GM19043 (cell line): ENCODE data around the gene PDE4D.

Experiments
- ATAC-seq: cut with Tn5 transposase; IDR thresholded peaks from one replicate; pipeline ENCODE4 v1.9.1; 2021; ENCODE audit warnings: low read depth; ENCODE audit not compliant: unreplicated experiment

PDE4D gene

GRCh38 chr5:59204114-59204897 lies 689.2 kb downstream of the PDE4D start:
- no peak for ATAC-seq

GRCh38 chr5:59199868-59200267 lies 693.7 kb downstream of the PDE4D start:
- no peak for ATAC-seq

DNA sequence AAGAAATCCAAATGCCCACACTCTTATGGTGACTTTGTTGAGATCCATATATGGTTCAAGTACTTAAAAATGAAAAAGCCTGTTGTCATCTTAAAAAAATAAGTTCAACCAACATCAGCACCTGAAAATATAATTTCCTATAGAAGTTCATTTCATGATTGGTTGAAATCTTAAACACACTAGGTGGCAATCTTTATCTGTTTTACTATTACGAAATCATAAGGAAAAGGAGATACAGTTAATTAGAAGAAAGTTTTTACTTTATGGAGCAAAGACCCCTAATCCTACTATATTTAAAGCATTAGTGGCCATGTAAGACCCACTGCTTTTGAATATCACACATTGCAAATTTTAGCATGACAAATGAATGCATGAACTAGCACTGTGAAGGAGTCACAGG lies 694.7 kb downstream of the PDE4D start:
- no peak for ATAC-seq

GRCh38 chr5:59198365-59198764 lies 695.2 kb downstream of the PDE4D start:
- ATAC-seq = no peak

GRCh38 chr5:59197911-59198310 lies 695.6 kb downstream of the PDE4D start:
- ATAC-seq = no peak

GRCh38 chr5:59193616-59194319 lies 699.8 kb downstream of the PDE4D start:
- ATAC-seq = no peak

DNA sequence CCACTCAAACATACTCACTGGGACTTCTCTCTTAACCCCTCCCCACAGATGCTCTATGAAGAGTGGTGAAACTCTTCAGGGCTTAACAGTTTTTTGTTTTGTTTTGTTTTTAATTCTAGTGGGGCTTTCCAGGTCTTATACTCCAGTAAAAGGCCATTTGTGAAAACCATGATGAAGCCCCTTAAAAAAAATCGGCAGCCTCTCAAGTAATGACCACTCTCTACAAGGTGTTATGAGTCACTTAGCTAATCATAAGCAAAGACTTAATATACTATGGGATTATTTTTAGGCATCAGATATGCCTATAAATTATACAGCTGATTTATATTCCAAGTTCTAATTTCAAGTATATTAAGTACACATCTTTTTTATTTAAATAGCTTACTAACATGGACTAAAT lies 702.8 kb downstream of the PDE4D start:
- no peak for ATAC-seq

DNA sequence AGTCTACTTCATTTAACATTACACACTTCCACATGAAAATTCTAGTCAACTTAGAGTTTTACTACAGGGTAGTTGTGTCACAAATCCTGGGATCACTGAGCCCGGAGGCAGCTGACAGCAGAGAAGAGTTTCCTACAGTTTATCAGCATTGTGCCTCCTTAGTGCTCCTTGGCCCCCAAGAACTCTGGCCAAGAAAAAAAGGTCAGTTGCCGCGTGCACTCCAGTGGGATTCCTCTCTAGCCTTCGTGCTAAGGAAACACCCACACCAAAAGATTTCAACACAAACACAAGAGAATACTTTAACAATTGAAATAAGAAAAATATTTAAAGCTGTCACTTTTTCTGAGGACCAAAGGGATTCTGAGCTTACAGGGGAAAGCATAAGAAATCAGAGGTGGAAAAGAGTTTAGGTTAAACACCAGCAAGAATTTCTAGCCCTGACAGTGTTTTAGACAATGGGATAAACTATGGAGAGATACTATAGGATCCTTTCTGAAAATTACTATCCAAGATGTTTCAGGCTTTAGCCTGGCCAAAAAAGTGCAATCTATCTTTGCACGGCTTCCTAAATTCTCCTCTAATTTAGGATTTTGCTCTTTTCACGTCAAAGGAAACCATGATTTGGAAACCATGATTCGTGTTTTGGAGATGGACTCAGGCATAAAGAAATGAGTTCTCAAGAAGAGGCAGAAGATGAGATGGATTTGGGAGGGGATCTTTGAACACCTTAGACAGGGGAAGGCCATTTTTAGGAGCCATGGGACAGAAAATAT lies 703.9 kb downstream of the PDE4D start:
- ATAC-seq = no peak

DNA sequence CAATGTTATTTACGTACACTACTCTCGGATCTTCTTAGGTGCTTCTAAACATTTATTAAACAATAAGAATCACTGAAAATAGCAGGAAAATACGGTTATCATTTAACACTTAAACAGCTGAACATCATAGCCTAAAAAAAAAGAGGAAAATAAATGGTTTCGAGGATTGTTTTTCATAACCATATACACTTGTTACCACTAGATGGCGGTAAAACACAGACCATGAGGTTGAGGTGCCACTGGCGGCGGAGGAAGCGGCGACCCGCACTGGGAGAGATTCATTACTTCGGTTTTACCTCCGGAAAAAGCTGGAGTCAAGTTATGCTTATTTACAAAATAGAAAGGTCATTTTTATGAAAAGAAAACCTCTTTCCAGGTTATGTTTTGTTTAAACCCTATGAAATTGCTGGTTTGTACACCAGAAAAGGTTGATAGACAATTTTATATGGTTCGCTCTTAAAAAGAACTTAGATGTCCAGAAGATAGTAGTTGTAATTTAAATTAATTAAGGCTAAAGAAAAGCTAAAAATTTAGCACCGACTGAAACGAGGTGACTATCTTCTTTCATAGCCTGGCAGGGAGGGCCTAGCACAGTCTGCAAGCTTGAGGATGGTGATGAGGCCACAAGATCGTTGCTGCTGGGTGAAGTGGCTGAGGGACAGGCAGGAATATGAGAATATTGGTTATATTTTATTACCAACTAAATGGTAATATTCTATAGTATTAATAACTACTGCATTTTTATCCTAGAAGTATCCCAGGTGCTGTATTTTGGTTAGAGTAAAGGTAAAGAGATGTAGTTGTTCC lies 704.9 kb downstream of the PDE4D start:
- peak; percentile 82 for ATAC-seq

- ATAC-seq = no peak
Observed at GRCh38 chr5:59187857-59188256, 705.7 kb downstream of the PDE4D start.

DNA sequence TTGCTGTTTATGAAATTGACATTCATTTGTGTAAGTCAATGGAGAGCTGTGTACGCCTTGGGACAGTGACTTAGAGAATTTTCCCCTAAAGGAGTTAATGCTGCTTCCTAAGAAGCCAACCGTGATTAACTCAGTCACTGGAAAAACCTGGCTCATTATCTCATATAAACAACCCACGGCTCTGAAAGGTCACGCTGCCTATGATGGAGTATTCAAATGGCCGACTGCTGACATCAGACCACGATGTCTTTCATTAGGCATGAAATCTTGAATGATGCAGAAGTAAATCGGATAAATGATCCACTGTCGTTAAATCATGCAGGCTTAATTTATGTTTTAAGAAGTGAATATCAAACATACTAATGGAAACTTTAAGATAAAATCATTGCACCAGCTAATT lies 706.9 kb downstream of the PDE4D start:
- no peak for ATAC-seq

GRCh38 chr5:59185757-59186385 lies 707.7 kb downstream of the PDE4D start:
- ATAC-seq = no peak

- ATAC-seq = no peak
Observed at GRCh38 chr5:59184769-59185168, 708.8 kb downstream of the PDE4D start.

- ATAC-seq = no peak
Observed at GRCh38 chr5:59182760-59183159, 710.8 kb downstream of the PDE4D start.

DNA sequence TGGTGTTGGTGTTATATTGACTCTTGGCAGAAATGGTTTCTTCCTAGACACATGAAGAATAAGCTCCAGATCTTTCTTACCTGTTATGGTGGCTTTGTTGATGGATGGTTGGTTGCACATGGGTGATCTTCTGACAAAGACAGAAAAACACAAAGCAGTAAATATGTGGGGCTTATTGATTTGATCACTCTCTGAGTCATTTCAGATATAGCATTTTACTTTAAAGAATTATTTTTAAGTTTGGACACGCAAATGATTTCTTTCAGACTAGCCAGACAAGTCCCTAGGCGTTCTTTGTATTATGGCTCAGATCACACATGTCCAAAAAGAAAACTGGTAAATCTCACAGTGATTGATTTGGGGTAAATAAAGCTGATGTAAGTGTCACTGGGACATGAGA lies 713.0 kb downstream of the PDE4D start:
- ATAC-seq = peak; percentile 75

DNA sequence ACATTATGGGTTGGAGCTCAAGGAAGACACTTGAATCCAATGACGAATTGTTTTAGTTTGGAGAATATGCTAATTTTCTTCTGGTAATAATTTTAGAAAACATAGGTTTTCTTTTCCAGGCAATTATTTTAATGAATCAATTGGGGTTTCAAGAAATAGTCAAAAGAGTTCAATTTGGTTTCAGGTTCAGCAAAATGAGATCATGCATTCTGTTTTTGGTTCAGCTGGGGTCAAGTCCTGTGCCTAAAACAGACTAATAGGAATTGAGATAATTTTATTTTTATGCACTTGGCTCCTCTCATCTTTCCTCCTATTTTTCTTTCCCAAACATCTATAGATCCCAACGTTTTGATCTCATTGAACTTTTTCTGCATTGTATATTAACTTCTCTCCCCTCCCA lies 713.8 kb downstream of the PDE4D start:
- no peak for ATAC-seq

DNA sequence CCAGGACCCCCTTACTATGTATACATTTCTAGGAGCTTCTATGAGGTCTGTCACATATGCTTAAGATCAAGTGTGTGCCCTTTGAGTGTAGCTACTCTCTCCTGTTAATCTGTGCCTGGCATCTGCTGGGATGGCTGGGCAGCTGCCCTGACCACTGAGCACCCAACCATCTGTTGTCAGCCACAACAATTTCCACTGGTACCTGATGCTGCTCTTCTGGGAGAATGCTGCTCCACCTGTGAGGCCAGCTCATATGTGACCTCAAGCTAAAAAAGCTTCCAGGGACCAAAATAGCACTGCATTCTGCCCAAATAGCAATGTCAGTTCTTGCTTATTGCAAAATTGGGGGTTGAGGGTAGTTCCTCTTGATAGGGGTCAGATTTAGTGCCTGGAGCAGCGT lies 715.0 kb downstream of the PDE4D start:
- ATAC-seq = no peak

- ATAC-seq = no peak
Observed at GRCh38 chr5:59178071-59178470, 715.5 kb downstream of the PDE4D start.

GRCh38 chr5:59177644-59178043 lies 715.9 kb downstream of the PDE4D start:
- ATAC-seq = no peak

DNA sequence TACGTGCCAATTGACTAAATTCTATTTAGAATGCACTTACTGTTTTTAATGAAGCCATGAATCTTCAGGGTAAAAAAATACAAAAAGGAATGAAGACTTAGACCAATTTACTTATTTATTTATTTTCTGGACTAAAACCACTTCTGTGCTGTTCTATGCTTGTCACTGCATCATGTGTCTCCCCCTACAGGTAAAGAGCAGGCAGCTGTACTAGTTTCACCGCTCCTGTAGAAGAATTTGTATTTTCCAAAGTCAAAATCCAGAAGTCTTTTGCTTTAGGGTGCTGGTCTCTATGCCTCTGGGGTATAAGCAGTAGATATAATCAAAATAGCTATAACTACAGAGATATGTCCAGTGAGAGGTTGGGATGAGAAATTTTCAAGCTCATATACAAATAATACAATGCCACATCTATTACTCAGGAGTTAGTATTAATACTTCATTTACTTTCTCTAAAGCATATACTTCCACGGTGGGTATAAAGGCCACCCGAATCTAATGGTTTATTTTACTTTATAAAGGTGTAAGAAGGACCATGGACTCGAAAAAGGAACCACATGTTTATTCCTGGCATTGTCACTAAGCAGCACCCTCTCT lies 719.2 kb downstream of the PDE4D start:
- no peak for ATAC-seq
